SK-N-SH (cell line): ENCODE data around the gene TGM5. TPM values are rescaled to one million over a fixed set of nuclear protein-coding genes. Genes with fewer than 3 reads are reported as not detected.

Experiments used
- CTCF ChIA-PET: fragments of 300-600, 350-600 bp; formaldehyde crosslinking; extraction: SDS; loops from one replicate; lab custom pipeline; 2021; lab: Yijun Ruan, JAX
- POLR2A ChIA-PET: fragments of 350-600 bp; sonication (Branson Sonifier 250); formaldehyde crosslinking; extraction: SDS; loops from one replicate; lab custom pipeline; 2020; ENCODE audit warnings: antibody characterized with exemption, inconsistent platforms; lab: Yijun Ruan, JAX
- DNase-seq: peaks from one replicate; pipeline ENCODE4 v3.0.0; 2012
- H2AFZ ChIP-seq: fragments of 200-600 bp; sonication (generic); 2 replicates; pipeline ENCODE4 v1.8.1; 2016; ENCODE audit warnings: antibody characterized with exemption, mild to moderate bottlenecking, low read depth
- H3F3A ChIP-seq: fragments of 200-600 bp; sonication (generic); replicated peaks from 2 replicates; pipeline ENCODE3; 2016; ENCODE audit warnings: antibody characterized with exemption, mild to moderate bottlenecking; ENCODE audit not compliant: insufficient read depth
- H3K27ac ChIP-seq, 2 experiments: fragments of 200-500 bp in 1 of 2; fragments of 200-600 bp in 1 of 2; sonication (Bioruptor generic) in 1 of 2; sonication (generic), shearing (Covaris generic) in 1 of 2; 2 replicates each; pipeline versions ENCODE4 v1.5.1 to v1.6.1; 2014 to 2016; ENCODE audit warnings: low read depth in 2 of 2, inconsistent platforms in 1 of 2, low read length in 1 of 2, mild to moderate bottlenecking in 1 of 2, mixed read lengths in 1 of 2
- H3K27me3 ChIP-seq: fragments of 200-600 bp; sonication (generic), shearing (Covaris generic); 2 replicates; pipeline ENCODE4 v1.6.1; 2016; ENCODE audit warnings: mixed run types; ENCODE audit not compliant: insufficient read depth
- H3K36me3 ChIP-seq, 2 experiments: fragments of 200-500 bp in 1 of 2; fragments of 200-600 bp in 1 of 2; sonication (Bioruptor generic) in 1 of 2; sonication (generic) in 1 of 2; replicated peaks in 1 of 2; 2 replicates each; pipeline versions ENCODE3 to v1.5.1; 2014 to 2016; ENCODE audit warnings: low read length in 1 of 2, mild to moderate bottlenecking in 1 of 2; ENCODE audit not compliant: insufficient read depth in 2 of 2, control insufficient read depth in 1 of 2
- H3K4me1 ChIP-seq, 2 experiments: fragments of 200-500 bp in 1 of 2; fragments of 200-600 bp in 1 of 2; sonication (Bioruptor generic) in 1 of 2; sonication (generic), shearing (Covaris generic) in 1 of 2; 2 replicates each; pipeline versions ENCODE4 v1.5.1 to v1.6.1; 2014 to 2016; ENCODE audit warnings: low read depth in 1 of 2, low read length in 1 of 2, mixed run types in 1 of 2; ENCODE audit not compliant: insufficient read depth in 2 of 2, control insufficient read depth in 1 of 2
- H3K4me2 ChIP-seq: fragments of 200-600 bp; sonication (generic), shearing (Covaris generic); 2 replicates; pipeline ENCODE4 v1.6.1; 2017; ENCODE audit warnings: mixed run types
- H3K4me3 ChIP-seq, 2 experiments: fragments of 200-500 bp in 1 of 2; fragments of 200-600 bp in 1 of 2; sonication (Bioruptor generic) in 1 of 2; sonication (generic), shearing (Covaris generic) in 1 of 2; 2 replicates each; pipeline versions ENCODE4 v1.5.1 to v1.8.1; 2014 to 2016; ENCODE audit warnings: low read depth in 2 of 2, inconsistent platforms in 1 of 2, low read length in 1 of 2, mild to moderate bottlenecking in 1 of 2, mixed read lengths in 1 of 2, moderate library complexity in 1 of 2
- H3K79me2 ChIP-seq: fragments of 200-600 bp; sonication (generic); 2 replicates; pipeline ENCODE4 v1.8.1; 2017; ENCODE audit warnings: mild to moderate bottlenecking; ENCODE audit not compliant: insufficient read depth
- H3K9ac ChIP-seq: fragments of 200-600 bp; sonication (generic); 2 replicates; pipeline ENCODE4 v1.6.1; 2017; ENCODE audit warnings: mixed run types
- H3K9me2 ChIP-seq: fragments of 200-600 bp; sonication (generic); 2 replicates; pipeline ENCODE4 v1.6.1; 2017; ENCODE audit warnings: mixed run types
- H3K9me3 ChIP-seq: fragments of 200-600 bp; sonication (generic); 2 replicates; pipeline ENCODE4 v1.6.1; 2017; ENCODE audit warnings: mixed run types, mild to moderate bottlenecking, moderate library complexity
- H4K20me1 ChIP-seq: fragments of 200-600 bp; sonication (generic); 2 replicates; pipeline ENCODE4 v1.6.1; 2017; ENCODE audit warnings: mild to moderate bottlenecking, mixed run types; ENCODE audit not compliant: insufficient read depth
- CHD2 ChIP-seq: fragments of 150-350 bp; IDR thresholded peaks from 2 replicates; pipeline ENCODE4 v1.6.1; 2018; ENCODE audit warnings: low read length; ENCODE audit not compliant: partially characterized antibody
- EP300 ChIP-seq, 2 experiments: IDR thresholded peaks; 2 replicates each; pipeline versions ENCODE4 v1.4.0 to v1.6.1; 2012; ENCODE audit warnings: borderline replicate concordance in 1 of 2, low read depth in 1 of 2, low read length in 1 of 2
- EZH2phosphoT487 ChIP-seq: fragments of 200-600 bp; sonication (generic); IDR thresholded peaks from 2 replicates; pipeline ENCODE4 v1.6.1; 2017; ENCODE audit warnings: low read depth, mixed run types, mild to moderate bottlenecking, antibody characterized with exemption, moderate library complexity, borderline replicate concordance
- FOSL2 ChIP-seq: IDR thresholded peaks from 2 replicates; pipeline ENCODE4 v1.4.0; 2012; ENCODE audit warnings: low read depth, mild to moderate bottlenecking, moderate library complexity, borderline replicate concordance
- GATA2 ChIP-seq: sonication (generic); formaldehyde crosslinking; IDR thresholded peaks from 2 replicates; pipeline ENCODE4 v1.5.0; 2020; ENCODE audit warnings: mild to moderate bottlenecking, missing genetic modification reagents
- JUND ChIP-seq: IDR thresholded peaks from 2 replicates; pipeline ENCODE4 v1.4.0; 2012
- MEF2A ChIP-seq: IDR thresholded peaks from 2 replicates; pipeline ENCODE4 v1.4.0; 2012; ENCODE audit warnings: low read depth, borderline replicate concordance
- NFIC ChIP-seq: IDR thresholded peaks from 2 replicates; pipeline ENCODE4 v1.4.0; 2012; ENCODE audit warnings: borderline replicate concordance
- RAD21 ChIP-seq: IDR thresholded peaks from 2 replicates; pipeline ENCODE4 v1.6.1; 2012; ENCODE audit warnings: mild to moderate bottlenecking, low read length
- RCOR1 ChIP-seq: fragments of 150-350 bp; IDR thresholded peaks from 2 replicates; pipeline ENCODE4 v1.6.1; 2017; ENCODE audit warnings: antibody characterized with exemption, low read length
- RXRA ChIP-seq: IDR thresholded peaks from 2 replicates; pipeline ENCODE4 v1.4.0; 2012; ENCODE audit warnings: low read depth, mild to moderate bottlenecking, borderline replicate concordance
- SIN3A ChIP-seq: IDR thresholded peaks from 2 replicates; pipeline ENCODE4 v1.6.1; 2012; ENCODE audit warnings: low read depth, mild to moderate bottlenecking, low read length, moderate library complexity, borderline replicate concordance
- TCF12 ChIP-seq: IDR thresholded peaks from 2 replicates; pipeline ENCODE4 v1.4.0; 2012
- TEAD4 ChIP-seq: IDR thresholded peaks from 2 replicates; pipeline ENCODE4 v1.4.0; 2012; ENCODE audit warnings: mild to moderate bottlenecking, borderline replicate concordance; ENCODE audit not compliant: insufficient read depth
- WGBS: methylation state at CpG from one replicate; pipeline ENCODE4 v1.1.6; 2017; ENCODE audit warnings: low lambda C conversion rate; 5-methylcytosine and 5-hydroxymethylcytosine counted together
- polyA plus RNA-seq, 3 experiments: library from polyadenylated mRNA; depleted of rRNA; stranded (reverse); fragments of >200 nt; gene quantifications; 2 replicates each; pipeline ENCODE4 v1.2.3, GENCODE V29; 2012
- TF ChIP-seq, protein P1 (sequence below): fragments of 150-350 bp; IDR thresholded peaks from 2 replicates; pipeline ENCODE4 v1.6.1; 2016; ENCODE audit warnings: mild to moderate bottlenecking, low read depth, low read length
- TF ChIP-seq, protein P2 (sequence below): IDR thresholded peaks from 2 replicates; pipeline ENCODE4 v1.4.0; 2012; ENCODE audit warnings: low read depth

Gene TGM5
- polyA plus RNA-seq, 1 of the 3 experiments (the other 2 are of a cell fraction): not detected

GRCh38 chr15:43190178-43190577 lies 76.5 kb downstream of the TGM5 start:
- Histone ChIP-seq H3K4me2 (no peak overlapping the region), H2AFZ (no peak overlapping the region), H3K9ac (no peak overlapping the region), H3K4me1 (peaks cover 0 to 6% of the 10 kb centered on the region in 2 experiments; a peak in 2 of 4 replicates), H3K4me3 (no peak overlapping the region), H3F3A (peaks cover 14% of the 10 kb centered on the region), H3K36me3 (peaks cover 45 to 65% of the 10 kb centered on the region in 2 experiments), H3K27ac (no peak overlapping the region), H3K79me2 (peaks cover 21% of the 10 kb centered on the region; the same call in 1 of the 2 replicates), H4K20me1 (no peaks in the 10 kb centered on the region), H3K27me3 (no peaks in the 10 kb centered on the region), H3K9me2 (no peaks in the 10 kb centered on the region), H3K9me3 (no peaks in the 10 kb centered on the region)
- TF ChIP-seq NFIC (peak; percentile 17; the same call in 1 of the 2 replicates), TCF12 (no peak)
- CTCF ChIA-PET: interaction anchor here (2.5 to 2.8 kb wide), 2 partner anchors 35 to 95 kb away, joined by 12 to 21 read pairs; no protein-coding TSS in a partner anchor
- no peak for DNase-seq
- POLR2A ChIA-PET: no interaction called here
- 100% methylated on average over 1 of the region's 1 CpG for WGBS

- CTCF ChIA-PET: interaction anchor here (0.7 to 2.8 kb wide), 4 partner anchors 8 to 96 kb away, joined by 3 to 21 read pairs (median 9); no protein-coding TSS in a partner anchor
- 92% methylated on average over 2 of the region's 2 CpGs for whole genome bisulfite sequencing
- POLR2A ChIA-PET: no interaction called here
- Histone ChIP-seq H3K27ac (no peak overlapping the region), H3K9ac (no peak overlapping the region), H3K79me2 (peaks cover 21% of the 10 kb centered on the region; the same call in 1 of the 2 replicates), H3K27me3 (no peaks in the 10 kb centered on the region), H3F3A (peaks cover 7% of the 10 kb centered on the region), H4K20me1 (no peaks in the 10 kb centered on the region), H3K9me2 (no peaks in the 10 kb centered on the region), H3K36me3 (peaks cover 38 to 59% of the 10 kb centered on the region in 2 experiments), H3K4me2 (no peak overlapping the region), H3K4me1 (peaks cover 0 to 10% of the 10 kb centered on the region in 2 experiments; a peak in 2 of 4 replicates), H3K4me3 (no peak overlapping the region), H3K9me3 (no peaks in the 10 kb centered on the region), H2AFZ (no peak overlapping the region)
- DNase-seq: no peak
- TF ChIP-seq EP300 (IDR thresholded peaks at IDR 0.05; ENCODE audit: borderline replicate concordance in 1 of 2, low read depth in 1 of 2, low read length in 1 of 2) (no peak), JUND (no peak), GATA2 (CRISPR knock-in tag) (no peak), FOSL2 (no peak), SIN3A (no peak), RCOR1 (no peak), TEAD4 (no peak), CHD2 (no peak), RAD21 (no peak), MEF2A (no peak), RXRA (no peak), EZH2phosphoT487 (no peak)
- TF ChIP-seq, protein P1, sequence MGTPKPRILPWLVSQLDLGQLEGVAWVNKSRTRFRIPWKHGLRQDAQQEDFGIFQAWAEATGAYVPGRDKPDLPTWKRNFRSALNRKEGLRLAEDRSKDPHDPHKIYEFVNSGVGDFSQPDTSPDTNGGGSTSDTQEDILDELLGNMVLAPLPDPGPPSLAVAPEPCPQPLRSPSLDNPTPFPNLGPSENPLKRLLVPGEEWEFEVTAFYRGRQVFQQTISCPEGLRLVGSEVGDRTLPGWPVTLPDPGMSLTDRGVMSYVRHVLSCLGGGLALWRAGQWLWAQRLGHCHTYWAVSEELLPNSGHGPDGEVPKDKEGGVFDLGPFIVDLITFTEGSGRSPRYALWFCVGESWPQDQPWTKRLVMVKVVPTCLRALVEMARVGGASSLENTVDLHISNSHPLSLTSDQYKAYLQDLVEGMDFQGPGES: no peak
- TF ChIP-seq, protein P2, sequence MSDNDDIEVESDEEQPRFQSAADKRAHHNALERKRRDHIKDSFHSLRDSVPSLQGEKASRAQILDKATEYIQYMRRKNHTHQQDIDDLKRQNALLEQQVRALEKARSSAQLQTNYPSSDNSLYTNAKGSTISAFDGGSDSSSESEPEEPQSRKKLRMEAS: no peak
Observed at GRCh38 chr15:43189296-43189695, 77.4 kb downstream of the TGM5 start.
